A673 (cell line): ENCODE results near the gene ACBD7.

Experiments
- EZH2 ChIP-seq: fragments of 200-600 bp; sonication (generic); IDR thresholded peaks from 2 replicates; pipeline ENCODE4 v1.6.1; 2017; ENCODE audit warnings: borderline replicate concordance, low read depth, mild to moderate bottlenecking, mixed read lengths, antibody characterized with exemption, low read length; ENCODE audit not compliant: poor library complexity, severe bottlenecking
- TF ChIP-seq, protein P1 (sequence below): fragments of 300-800, 200-600 bp; sonication (generic); conservative IDR thresholded peaks from 2 replicates; pipeline ENCODE4 v1.5.1; 2017; ENCODE audit warnings: low read depth, mild to moderate bottlenecking, antibody characterized with exemption, low read length, moderate library complexity, mixed read lengths

DNA sequence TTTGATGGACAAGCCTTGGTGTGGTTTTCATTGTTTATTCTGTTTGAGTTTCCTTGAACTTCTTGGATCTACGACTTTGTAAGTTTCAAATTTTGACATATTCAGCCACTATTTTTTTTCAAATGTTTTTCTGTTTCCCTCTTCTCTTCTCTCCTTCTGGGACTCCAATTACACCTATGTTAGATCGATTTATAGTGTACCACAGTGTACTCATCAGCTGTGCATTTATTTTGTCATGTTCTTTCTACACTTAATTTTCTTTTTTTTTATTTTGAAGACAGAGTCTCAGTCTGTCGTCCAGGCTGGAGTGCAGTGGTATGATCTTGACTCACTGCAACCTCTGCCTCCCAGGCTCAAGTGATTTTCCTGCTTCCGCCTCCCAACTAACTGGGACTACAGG, 28.7 kb downstream of the ACBD7 start:
- TF ChIP-seq EZH2 = no peak
- TF ChIP-seq, protein P1, sequence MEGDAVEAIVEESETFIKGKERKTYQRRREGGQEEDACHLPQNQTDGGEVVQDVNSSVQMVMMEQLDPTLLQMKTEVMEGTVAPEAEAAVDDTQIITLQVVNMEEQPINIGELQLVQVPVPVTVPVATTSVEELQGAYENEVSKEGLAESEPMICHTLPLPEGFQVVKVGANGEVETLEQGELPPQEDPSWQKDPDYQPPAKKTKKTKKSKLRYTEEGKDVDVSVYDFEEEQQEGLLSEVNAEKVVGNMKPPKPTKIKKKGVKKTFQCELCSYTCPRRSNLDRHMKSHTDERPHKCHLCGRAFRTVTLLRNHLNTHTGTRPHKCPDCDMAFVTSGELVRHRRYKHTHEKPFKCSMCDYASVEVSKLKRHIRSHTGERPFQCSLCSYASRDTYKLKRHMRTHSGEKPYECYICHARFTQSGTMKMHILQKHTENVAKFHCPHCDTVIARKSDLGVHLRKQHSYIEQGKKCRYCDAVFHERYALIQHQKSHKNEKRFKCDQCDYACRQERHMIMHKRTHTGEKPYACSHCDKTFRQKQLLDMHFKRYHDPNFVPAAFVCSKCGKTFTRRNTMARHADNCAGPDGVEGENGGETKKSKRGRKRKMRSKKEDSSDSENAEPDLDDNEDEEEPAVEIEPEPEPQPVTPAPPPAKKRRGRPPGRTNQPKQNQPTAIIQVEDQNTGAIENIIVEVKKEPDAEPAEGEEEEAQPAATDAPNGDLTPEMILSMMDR = no peak
